NCI-H1436 treated with DMSO at 0.1 percent for 48 hours (cell line): ENCODE data around the gene EFHD1.

Experiments used
- DNase-seq: peaks from one replicate; lab custom pipeline; 2025; lab: John Stamatoyannopoulos, UW

EFHD1 gene

GRCh38 chr2:232633413-232634205 lies at the start of gene EFHD1:
Gene EFHD1 (plus strand): TSS chr2:232633604. CDS start chr2:232633705, 101 bp downstream.
- DNase-seq: no peak

- no peak for DNase-seq
Observed at GRCh38 chr2:232584238-232584637, 49.2 kb upstream of the EFHD1 start.

- DNase-seq: no peak
Observed at GRCh38 chr2:232586943-232587505, 46.4 kb upstream of the EFHD1 start.

- no peak for DNase-seq
Observed at GRCh38 chr2:232587512-232587911, 45.9 kb upstream of the EFHD1 start.

- DNase-seq: no peak
Observed at GRCh38 chr2:232588031-232588430, 45.4 kb upstream of the EFHD1 start.

- DNase-seq: no peak
Observed at GRCh38 chr2:232588680-232589585, 44.5 kb upstream of the EFHD1 start.

GRCh38 chr2:232592772-232593395 lies 40.5 kb upstream of the EFHD1 start:
- DNase-seq: no peak

GRCh38 chr2:232593982-232594381 lies 39.4 kb upstream of the EFHD1 start:
- no peak for DNase-seq

- DNase-seq: no peak
Observed at GRCh38 chr2:232597362-232598079, 35.9 kb upstream of the EFHD1 start.

GRCh38 chr2:232598293-232598692 lies 35.1 kb upstream of the EFHD1 start:
- no peak for DNase-seq

GRCh38 chr2:232600053-232600773 lies 33.2 kb upstream of the EFHD1 start:
- no peak for DNase-seq

GRCh38 chr2:232603283-232603682 lies 30.1 kb upstream of the EFHD1 start:
- no peak for DNase-seq

- DNase-seq: no peak
Observed at GRCh38 chr2:232604535-232604934, 28.9 kb upstream of the EFHD1 start.

GRCh38 chr2:232607011-232607410 lies 26.4 kb upstream of the EFHD1 start:
- no peak for DNase-seq

- DNase-seq: no peak
Observed at GRCh38 chr2:232609607-232610006, 23.8 kb upstream of the EFHD1 start.

- no peak for DNase-seq
Observed at GRCh38 chr2:232610081-232610480, 23.3 kb upstream of the EFHD1 start.

- DNase-seq: no peak
Observed at GRCh38 chr2:232611061-232611460, 22.3 kb upstream of the EFHD1 start.

- DNase-seq: no peak
Observed at GRCh38 chr2:232611559-232612218, 21.7 kb upstream of the EFHD1 start.

GRCh38 chr2:232613538-232614134 lies 19.8 kb upstream of the EFHD1 start:
- no peak for DNase-seq

- no peak for DNase-seq
Observed at GRCh38 chr2:232615339-232615738, 18.1 kb upstream of the EFHD1 start.
